OCI-LY1 (cell line): ENCODE data around the gene FILIP1L.

Experiments used
- EZH2 ChIP-seq: fragments of 200-600 bp; sonication (generic), shearing (Covaris generic); IDR thresholded peaks from 2 replicates; pipeline ENCODE4 v1.8.0; 2017; ENCODE audit warnings: borderline replicate concordance, mixed run types, mild to moderate bottlenecking, antibody characterized with exemption, low read length, moderate library complexity, mixed read lengths
- TF ChIP-seq, protein P1 (sequence below): fragments of 200-600 bp; sonication (generic), shearing (Covaris generic); IDR thresholded peaks from 2 replicates; pipeline ENCODE4 v1.5.1; 2017; ENCODE audit warnings: mild to moderate bottlenecking, antibody characterized with exemption, low read length, moderate library complexity, mixed read lengths

DNA sequence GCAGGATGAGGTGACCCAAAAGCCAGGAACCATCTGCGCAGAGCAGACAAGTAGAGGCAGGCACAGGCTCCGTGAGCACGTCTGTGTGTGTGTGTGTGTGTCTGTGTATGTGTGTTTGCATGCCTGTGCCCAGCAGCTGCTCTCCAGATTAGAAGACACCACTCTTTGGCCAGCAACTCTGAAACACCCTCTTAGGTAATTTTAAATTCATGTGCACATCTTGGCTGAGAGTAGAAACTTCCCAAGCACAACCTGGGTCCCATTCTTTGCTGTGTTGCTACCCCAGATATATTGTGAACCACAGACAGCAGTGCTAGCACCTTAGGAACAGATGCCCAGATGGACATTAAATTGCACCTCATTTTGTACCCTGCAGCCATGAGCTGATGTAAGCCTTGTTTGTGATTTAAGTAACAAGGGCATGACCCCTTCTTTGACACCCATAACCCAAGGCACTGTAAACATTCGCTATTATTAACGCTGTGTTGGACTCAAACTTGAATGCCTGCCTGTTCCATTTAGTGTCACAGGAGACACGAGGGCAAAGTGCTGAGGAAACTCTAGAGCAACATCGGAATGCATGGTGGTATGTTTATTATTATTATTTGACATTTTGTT lies at the start of gene FILIP1L:
- TF ChIP-seq, protein P1, sequence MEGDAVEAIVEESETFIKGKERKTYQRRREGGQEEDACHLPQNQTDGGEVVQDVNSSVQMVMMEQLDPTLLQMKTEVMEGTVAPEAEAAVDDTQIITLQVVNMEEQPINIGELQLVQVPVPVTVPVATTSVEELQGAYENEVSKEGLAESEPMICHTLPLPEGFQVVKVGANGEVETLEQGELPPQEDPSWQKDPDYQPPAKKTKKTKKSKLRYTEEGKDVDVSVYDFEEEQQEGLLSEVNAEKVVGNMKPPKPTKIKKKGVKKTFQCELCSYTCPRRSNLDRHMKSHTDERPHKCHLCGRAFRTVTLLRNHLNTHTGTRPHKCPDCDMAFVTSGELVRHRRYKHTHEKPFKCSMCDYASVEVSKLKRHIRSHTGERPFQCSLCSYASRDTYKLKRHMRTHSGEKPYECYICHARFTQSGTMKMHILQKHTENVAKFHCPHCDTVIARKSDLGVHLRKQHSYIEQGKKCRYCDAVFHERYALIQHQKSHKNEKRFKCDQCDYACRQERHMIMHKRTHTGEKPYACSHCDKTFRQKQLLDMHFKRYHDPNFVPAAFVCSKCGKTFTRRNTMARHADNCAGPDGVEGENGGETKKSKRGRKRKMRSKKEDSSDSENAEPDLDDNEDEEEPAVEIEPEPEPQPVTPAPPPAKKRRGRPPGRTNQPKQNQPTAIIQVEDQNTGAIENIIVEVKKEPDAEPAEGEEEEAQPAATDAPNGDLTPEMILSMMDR, result no peak
- no peak for TF ChIP-seq EZH2
